ENCODE data around the gene LRFN2.

LRFN2 gene

DNA sequence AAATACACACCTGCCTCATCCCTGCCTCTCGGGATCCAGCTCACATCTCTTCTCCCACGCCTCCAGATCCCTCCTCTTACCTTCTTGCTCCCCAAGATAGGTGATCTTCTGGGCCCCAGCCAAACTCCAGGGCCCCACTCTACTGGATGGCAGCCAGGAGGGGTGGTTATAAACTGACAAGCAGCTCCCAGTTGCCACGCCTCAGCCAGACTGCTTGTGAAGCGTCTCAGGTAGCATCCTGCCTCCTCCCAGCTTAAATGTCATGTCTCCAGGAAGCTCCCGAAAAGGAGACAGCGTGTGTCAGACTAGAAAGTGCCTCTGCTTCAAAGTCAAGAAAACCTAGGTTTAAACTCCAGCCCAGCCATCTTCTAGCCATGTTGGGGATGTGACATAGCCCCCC is 114.1 kb downstream of the LRFN2 start:
- DNase-seq: no peak

DNA sequence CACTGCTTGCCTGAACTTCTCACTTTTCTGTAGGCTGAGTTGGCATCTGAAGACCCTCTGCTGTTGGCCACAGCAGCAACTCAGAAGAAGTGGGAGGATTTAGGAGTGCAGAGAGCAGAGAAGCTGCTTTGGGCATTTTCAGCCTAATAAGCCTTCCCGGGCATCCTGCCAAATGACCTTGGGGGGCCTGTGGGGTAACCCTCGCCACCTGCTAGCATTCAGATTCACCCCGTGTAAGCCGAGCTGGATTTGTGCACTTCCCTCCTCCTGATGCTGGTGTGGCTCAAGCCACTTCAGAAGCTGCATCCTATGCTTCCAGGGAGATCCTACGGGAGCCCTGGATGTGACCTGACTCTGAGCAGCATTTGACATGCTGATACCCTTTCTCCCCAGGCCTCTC is 114.8 kb downstream of the LRFN2 start:
- DNase-seq: no peak

DNA sequence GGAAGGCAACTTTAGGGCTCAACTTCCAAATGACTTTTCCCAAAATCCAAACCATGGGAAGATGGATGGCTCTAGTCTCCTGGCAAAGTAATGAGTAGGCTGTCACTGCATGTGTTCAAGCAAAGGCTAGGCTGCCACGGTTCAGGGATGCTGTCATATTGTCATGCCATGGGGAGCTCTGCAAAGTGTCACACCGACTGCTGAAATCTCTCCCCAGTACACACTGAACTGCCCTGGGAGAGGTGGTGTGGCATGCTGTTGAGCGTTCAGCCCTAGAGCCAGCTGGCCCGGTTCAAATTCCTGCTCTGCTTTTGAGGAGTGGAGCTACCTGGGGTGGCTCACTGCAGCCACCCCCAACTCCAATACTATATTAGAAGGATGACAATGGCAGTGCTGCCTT is 115.9 kb downstream of the LRFN2 start:
- DNase-seq: no peak

DNA sequence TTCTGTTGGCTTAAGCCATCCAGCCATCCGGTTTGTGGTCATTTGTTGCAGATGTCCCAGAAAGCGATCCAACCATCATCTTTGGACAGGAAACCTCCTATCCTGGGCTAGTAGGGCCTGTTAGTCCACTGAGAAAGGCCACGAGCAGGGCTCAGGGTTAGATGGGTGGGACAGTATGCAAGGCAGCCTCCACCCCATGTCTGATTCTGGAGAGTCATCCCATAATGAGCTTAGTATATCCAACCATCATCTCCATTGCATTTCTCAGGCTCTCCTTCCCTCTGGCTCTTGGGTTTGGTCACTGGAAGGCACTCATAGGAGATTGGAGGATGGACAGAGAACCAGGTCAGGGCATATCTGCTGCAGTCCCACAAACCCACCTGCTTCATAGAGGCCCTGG is 117.8 kb downstream of the LRFN2 start:
- no peak for DNase-seq

DNA sequence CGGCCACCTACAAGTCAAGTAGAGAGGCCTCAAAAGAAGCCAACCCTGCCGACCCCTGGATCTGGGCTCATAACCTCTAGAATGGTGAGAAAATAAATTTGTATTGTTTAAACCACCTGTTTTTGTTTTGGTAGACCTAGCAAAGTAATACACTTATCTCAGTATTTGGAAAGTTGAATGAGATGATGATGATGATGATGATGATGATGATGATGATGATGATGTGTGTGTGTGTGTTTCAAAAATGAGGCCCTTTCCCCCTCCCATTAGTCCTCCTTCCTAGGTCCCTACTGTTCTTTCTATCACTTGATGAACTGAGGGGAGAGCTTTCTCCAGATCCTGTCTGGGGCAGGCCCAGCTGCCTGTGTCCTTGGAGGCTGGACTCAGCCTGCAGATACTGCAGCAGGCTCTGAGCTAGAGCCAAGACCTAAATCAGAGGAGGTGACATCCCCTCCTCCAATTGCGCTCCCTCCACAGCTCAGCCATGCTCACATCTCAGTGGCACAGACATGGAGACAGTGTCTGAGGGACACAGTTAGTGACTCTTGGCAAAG is 120.1 kb downstream of the LRFN2 start:
- no peak for DNase-seq

DNA sequence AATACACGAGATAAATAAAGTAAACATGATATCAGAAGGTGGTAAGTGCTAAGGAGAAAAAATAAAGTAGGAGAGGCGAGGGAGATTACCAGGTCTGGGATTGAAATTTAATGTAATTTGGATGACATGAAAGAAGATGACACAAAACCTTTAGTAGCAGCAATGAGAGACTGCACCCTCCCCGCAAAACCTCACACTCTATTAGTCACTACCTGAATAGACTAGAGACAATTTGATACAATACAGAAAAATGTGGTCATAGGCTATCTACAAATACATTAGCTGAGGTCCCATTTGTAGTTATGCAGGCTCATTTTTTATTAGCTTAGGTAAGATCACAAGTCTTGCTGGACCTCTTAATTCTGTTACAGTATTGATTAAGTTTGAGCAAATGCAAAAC is 125.5 kb downstream of the LRFN2 start:
- DNase-seq: no peak

DNA sequence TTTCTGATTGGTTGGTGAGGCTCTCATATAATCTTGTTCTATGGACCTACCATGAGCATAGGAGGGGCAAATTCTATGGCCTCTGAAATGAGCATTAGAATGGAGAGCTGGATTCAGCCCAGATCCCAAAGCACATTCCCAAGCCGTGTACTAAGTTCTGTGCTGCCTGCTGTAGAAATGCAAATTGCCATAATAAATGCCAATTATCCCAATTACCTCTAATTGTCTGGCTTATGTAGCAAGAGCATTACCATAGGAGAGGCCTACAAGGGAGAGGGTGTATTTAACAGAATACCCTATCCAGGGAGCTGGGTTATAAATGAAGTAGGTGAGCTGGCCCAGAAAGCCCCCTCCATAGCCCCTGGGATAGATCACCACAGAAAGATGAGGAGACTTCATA is 126.8 kb downstream of the LRFN2 start:
- DNase-seq: no peak

DNA sequence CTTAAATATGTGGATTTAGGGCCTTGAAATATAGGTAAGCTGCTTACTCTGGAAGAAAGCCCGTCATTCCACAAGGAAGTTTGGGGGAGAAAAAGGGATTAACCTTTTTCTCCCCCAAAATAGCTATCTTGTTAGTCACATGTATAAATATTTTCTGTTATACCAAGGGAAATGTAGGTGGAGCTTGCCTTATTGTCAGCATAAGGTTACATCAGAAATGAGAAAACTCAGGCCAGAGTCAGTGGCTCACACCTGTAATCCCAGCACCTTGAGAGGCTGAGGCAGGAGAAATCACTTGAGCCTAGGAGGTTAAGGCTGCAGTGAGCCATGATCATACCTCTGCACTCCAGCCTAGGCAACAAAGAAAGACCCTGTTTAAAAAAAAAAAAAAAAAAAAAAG is 129.9 kb downstream of the LRFN2 start:
- no peak for DNase-seq

DNA sequence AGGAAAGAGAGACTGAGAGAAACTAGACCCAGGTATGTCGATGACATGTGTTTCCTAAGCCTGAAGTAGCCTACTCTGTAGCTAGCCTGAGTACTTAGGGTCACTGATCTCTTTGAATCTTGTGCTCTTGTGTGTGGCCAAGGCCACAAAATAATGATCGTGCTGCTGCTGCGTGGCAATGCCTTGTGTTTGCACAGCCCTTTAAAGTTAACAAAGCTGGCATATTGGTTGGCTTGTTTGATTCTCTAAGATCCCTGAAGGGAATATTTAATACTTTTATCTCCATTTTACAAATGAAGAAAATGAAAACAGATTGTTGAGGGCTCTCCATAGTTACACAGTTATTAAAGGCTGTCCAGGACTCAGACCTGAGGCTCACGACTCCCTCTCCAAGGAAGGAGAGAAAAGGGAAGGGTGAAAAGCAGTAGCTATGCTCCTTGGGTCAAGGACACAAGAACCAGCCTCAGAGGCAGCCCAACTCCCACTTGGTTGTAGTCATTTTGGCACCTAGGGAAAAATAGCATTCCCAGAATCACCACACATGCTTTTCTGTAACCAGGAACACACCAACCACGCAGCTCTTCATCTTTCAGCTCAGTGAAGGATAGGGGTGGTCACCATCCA is 130.7 kb downstream of the LRFN2 start:
- DNase-seq: no peak

DNA sequence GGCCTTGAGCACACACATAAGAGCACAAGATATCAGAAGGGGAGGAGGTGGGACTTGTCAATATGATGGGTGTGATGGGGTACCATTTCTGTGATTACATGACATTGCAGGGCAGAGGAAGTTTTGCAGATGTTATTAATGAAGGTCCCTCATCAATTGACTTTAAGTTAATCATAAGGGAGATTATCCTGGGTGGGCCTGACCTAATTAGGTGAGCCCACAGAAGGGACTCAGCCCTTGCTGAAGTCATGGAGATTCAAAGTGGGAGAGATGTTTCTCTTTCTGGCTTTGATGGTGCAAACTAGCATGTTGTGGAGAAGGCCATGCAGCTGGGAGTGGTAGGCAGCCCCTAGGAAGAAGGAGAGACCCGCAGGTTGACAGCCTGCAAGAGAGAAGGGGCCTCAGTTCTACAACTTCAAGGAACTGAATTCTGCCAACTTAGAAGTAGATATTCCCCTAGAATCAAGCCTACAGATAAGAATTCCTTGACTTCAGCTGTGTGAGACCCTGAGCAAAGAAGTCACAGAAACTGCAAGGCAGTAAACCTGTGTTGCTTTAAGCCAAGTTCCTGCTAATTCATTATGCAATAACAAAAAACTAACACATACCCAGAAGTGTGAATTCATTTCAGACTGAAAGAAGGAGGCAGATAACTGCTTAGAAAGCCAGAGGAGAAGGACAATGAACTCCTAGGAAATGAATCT is 131.3 kb downstream of the LRFN2 start:
- no peak for DNase-seq

DNA sequence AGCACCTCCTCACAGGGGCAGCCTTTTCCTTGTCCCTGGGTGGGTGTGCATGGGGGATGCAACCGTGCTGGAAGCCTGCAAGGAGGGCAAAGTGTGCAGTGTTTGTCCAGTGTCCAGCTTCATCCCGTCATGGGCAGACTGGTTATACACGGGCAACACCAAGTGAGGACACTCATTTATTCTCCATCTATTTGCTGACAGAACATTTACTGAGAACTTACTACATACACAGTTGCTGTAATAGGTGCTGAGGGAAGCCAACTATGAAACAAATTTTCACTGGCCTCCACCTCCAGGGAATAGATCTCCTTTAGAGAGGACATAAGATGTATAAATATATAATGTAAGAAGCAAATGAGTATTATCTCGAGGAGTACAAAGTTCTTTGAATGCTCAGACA is 136.7 kb downstream of the LRFN2 start:
- no peak for DNase-seq

DNA sequence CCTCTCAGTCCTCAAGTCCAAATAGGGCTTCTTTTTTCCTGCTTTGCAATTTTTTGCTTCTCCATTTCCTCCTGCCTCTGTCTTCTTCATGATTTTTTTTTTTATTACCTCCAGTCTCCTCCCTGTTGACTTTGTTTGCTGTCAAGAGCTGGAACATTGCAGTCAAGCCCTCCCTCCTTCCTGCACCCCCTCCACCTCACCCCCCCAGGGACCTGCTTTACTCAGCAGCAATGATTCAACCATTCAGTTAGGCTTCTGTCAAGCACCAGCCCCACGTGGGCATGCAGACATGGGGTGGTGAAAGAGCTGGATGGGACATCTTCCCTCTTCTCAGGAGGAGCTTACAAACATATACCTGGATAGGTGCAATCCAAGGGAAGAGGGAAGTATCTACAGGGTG is 142.4 kb downstream of the LRFN2 start:
- DNase-seq: no peak

DNA sequence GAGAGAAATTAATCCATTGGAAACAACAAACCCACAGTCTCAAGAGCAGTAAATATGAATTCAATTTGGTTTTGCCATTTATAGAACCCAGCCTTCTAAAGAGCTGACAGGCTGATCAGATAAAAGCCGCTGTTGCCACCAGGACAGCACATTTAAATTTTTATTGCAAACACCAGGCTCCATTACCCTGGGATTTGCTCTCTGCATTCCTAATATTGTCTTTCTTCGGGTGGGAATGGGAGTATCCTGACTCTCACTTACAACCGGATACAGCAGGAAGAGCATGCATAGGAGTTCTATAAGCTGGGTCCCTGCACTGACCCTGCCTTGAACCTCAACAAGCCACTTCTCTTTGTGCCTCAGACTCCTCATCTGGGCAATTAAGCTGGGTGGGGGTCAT is 142.9 kb downstream of the LRFN2 start:
- no peak for DNase-seq

DNA sequence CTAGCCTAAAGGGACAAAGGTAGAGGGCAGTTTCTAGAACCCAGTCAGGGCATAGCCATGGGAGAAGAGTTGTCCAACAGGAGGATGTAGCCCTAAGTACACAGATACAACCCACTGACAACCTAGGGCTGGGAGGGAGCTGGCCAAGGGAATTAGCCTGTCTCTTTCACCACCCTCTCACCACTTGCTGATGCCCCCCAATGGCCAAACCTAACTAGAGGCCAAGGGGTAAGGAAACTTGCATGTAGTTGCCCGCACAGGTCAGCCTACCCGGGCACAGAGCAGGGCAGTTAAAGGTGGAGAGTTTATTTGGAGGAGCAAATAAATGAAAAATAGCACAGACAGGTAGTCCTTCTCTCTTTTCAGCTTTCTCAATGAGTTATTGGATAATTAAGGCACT is 143.3 kb downstream of the LRFN2 start:
- no peak for DNase-seq

DNA sequence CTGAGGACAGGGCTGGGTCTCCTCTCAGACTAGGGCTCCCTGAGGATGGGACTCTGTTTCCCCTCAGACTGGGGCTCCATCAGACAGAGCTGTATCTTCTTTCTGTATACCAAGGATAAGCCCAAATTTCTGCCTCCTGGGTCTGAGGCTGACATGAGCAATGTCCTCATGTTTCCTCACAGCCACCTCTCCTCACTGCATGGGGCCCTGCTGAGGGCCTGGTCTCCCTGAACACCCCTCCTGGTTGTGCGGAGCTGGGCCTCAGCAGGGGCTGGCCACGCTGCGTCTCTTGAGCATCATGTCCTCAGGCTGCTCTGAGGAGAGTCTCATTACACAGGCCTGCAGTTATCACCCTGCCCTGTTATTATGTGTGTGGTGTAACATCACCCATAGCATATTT is 144.6 kb downstream of the LRFN2 start:
- DNase-seq: no peak

DNA sequence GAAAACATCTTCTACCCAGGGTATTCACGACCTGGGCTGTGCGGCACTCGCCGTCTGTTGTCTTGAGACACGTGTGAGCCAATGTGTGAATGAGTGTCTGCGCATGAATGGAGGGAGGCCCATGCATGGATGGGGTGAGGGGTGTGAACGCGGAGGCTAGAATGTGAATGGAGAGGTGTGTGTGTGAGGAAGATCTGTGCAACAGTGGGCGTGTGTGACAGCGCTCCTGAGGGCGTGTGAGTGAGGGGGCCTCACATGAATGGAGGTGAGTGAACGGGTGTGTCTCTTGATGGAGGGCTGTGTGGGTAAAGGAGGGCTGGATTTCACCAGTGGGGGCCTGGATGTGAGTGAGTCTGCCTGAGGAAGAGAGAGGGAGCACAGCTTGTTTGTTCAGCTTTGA is 146.0 kb downstream of the LRFN2 start:
- DNase-seq: no peak

DNA sequence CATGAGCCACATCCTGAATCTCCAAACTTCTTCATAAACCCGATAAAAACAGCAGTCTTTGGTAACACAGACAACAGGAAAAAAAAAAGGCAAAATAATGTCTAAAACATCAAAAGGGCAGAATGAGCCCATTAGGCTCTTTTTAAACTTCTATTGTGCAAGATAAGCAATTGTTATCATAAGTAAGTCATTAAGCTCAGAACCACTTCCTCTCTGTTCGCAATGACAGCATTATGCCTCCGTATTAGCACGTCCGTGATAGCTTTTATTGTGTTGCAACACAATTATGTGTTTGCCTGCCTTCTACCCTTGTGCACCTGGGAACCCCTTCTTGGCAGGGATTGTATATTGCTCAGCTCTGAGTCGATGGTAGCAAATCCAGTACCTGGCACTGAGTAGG is 147.1 kb downstream of the LRFN2 start:
- no peak for DNase-seq

DNA sequence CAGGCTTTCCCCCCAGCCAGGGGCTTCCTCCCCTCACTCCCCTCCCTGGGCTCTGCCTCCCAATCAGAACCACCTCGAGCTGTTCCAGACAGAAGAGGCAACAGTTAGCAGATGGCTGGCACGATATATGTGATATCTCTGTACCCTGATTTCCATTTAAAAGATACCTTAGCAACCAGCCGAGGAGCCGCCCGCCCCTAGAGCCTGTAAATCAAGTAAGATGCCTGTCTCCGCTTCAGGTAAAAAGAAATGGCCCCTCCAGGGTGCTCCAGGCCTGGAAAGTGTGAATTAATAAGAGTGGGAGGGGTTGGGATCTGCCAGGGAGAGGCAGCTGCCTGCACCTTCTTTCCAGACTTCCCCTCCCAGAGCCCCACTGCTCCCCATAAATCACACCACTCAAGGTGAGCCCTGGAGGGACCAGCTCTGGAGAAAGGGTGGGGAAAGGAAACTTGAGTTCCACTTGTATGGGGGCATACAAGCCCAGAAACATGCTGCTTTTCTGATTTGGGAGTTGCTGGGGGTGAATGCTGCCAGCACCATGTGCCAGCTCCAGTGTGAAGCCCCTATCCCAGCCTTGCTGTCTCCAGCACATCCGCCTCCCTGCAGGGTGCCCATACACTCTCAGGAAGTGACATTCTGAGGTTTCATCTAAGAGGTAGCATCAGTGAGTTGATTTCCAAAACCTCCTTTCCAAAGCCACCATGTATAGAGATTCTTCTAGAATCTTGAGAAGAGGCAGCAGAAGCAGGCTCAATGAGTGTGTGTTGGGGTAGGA is 148.0 kb downstream of the LRFN2 start:
- no peak for DNase-seq

DNA sequence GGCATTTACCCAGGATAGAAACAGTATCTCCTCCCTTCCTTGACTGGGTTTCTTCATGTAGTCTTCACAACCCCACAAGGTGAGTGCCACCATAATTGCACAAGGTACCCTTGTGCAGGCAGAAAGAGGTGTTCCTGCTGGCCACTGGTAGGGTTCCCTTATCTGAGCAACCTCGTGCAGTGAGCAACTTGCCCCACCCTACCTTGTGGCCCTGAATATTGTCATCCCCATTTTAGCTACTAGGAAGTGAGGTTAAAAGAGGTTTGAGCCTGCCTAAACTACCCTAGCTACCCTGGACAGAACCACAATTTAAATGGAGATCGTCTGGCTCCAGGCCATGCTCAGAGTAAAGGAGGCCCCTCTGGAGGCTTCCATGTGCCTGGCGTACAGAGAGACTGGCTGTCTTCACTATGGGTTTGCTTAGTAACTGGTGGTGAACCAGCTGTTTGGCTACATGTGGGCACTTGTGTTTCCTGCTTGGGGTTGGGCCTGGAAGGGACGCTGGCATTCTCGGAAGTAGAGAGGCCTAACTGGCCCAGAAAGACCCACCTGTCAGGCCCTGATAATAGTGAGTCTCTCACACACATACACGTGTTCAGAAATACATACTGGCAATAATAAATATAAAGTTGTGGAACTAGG is 148.8 kb downstream of the LRFN2 start:
- no peak for DNase-seq

DNA sequence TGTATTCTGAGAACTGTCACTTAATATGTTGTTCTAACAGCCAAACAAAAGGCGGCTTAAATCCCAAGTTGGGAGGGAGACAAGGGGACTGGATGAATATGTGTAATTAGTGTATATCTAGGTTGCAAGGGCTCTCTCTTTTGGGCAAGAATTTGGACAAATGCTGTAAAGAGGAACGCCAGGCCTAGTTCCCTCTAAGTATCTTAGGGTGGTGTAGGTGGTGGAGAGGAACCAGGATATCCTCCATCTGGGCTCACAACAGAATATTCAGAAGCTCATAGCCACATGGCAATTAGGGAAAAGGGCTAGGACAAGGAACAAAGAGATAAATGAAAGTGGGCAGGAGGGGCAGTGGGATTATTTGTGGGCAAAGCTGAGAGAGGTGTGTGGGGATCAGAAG is 149.5 kb downstream of the LRFN2 start:
- no peak for DNase-seq

DNA sequence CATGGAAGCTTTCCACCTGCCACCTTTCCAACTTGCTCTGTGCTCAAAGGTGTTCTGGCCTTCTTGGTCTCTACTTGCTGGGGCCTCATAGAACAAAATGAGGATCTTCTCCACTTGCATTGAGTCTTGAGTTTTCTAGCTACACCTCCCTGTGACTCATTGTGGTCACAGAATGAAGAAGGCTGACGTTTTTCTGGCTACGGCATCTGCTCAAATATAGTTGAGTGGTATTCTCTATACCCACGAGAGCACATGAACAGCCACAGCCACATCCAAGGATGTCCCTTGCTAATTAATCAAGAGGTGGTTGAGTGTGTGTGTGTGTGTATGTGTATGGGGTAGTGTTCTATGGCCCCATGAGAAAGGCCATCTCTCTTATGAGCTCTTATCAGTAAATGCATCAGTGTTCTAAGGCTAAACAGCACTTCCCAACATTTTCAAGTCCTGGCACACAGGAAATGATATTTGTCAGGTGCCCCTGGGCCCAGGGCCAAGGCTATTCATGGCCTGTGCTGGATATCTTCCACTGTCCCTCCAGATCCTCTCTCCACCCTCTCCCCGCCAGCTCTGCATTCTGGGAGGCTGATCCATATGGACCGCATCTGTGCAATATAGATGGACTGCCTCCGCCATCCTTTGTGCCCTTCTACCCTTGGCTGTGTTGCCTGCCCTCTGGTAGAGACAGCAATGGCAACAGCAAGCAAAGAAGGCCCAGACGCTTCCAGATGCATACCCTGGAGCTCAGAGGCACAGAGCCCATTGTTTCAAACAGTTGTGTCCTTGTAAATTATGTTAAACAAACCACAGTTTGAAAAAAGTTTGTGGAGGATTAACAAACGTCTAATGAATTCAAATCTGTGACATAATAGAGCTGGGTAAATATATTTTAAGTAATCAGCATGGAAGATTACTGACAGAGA is 150.2 kb downstream of the LRFN2 start:
- no peak for DNase-seq

DNA sequence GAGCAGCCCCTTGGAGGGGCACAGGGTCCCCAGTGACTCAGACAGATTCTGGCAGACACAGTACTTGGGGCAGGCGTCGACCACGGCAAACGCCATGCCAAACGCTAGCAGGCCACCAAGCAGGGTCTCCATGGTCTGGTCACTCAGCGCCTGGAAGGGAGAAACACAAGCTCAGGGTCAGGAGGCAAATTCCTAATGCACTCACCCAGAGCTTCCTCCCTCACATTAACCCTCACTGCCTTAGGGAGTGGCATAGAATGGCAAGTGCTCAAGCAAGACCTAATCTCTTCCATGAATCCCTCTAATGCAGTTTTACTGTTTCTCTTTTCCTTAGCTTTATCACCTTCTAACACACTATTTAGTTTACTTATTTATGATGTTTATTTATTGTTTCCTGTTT is 154.2 kb downstream of the LRFN2 start:
- DNase-seq: no peak

Data from right kidney (tissue), 1 donor.